GM15510 (cell line): ENCODE measurements around the gene EEF1AKMT3.

ENCODE experiments used
- POLR2A ChIP-seq: IDR thresholded peaks from 3 replicates; pipeline ENCODE4 v1.6.1; 2011; ENCODE audit warnings: borderline replicate concordance; ENCODE audit not compliant: insufficient read length; ENCODE audit errors: extremely low read depth

Gene EEF1AKMT3

DNA sequence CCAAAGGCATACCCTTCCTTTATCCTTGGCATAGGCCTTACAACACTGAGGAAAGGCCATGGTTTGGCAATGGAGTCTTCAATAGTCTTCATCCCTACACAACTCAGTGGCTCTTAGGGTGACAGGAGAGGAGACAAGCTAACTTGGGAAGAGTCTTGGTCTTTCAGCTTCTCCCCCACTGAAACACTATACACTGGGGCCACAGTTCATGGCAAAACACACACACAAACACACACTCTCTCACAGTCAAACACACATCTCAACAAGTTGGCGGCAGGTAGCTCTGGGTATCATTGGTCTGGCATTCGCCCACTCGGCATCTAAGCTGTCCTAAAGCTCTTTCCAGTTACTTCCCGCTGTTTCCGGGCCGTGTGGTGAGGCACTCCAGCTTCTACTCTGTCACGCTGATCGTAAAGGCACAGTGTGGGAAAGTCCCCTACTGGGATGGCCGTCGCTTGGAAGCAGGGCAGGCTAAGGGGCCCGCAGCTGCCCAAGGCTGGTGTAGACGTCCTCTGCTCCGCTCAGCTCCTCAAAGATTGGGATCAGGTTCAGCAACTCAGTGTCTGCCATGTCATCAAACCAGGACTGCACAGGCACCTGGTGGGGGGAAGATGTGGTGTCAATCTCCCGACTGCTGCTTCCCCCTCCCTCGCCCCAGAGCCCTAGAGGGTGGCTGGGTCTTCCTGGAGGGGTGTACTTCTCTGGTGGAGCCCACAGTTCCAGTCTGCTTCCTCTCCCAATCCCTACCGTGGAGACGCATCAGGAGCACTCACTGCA is 50.9 kb downstream of the EEF1AKMT3 start:
- TF ChIP-seq POLR2A = no peak

DNA sequence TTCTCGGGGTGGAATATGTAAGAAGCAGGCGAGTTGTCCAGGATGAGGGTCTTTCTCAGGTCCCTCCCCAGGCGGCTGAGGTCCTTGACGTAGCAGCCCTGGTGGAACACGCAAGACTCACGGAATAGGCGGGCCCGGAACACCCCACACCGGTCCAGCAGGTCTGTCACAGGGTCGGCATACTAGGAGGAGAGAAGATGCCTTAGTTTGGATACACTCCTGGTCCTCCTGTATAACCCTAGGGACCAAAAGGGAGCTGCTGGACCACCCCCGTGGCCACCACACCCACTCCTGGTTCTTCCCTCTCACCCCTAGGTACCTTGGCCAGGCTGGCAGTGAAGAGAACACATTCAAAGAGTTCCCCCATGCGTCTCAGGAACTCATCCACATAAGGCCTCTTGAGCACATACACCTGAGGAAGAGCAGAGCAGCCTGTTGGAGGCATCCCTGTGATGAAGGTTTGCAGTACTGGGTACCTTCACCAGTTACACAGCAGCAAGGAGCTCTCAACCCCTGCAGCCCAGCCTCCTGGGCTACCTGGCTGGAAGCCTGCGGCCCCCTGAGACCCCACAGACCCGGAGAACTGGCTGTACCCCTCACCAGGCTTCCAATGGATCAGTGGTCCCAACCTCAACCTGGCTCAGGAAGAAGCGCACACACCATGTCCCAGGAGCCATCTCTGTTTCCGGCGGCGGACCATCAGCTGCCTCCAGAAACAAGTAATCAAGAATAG is 51.7 kb downstream of the EEF1AKMT3 start:
- no peak for TF ChIP-seq POLR2A

DNA sequence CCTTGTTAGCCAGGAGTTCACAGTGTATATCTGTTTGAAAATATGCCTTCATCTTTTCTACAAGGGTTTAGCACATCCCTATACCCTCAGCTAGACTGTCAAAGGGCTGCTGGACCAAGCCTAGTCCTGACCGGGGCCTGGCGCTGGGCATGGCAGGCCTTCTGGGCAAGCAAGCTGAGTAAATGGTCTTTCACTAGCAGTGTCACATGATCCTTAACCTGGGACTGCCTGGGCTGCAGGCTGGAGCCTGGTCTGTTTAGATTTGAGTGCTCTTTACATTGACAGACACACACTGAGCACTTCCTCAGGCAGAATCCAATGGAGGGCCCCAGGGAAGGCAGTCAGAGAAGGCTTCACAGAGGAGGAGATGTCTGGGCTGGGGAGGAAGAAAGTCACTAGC is 53.0 kb downstream of the EEF1AKMT3 start:
- no peak for TF ChIP-seq POLR2A

DNA sequence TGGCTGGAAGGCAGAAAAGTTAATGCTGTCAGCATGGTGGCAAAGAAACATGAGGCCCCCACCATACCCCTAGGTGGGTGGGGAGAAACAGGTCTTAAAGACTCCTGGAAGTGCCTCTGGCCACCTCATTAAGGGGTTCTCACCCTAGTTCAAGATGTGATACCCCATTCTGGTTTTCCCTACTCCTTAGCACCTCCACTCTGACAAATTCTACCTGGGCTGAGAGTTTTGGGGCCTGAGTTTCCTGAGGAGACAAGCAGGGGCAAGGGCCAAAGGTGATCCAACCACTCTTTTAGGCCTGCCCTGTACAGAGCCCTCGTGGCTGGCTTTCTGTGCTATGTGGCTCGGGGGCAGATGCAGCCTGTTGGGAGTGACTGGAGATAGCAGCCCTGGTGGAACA is 54.0 kb downstream of the EEF1AKMT3 start:
- TF ChIP-seq POLR2A = no peak

DNA sequence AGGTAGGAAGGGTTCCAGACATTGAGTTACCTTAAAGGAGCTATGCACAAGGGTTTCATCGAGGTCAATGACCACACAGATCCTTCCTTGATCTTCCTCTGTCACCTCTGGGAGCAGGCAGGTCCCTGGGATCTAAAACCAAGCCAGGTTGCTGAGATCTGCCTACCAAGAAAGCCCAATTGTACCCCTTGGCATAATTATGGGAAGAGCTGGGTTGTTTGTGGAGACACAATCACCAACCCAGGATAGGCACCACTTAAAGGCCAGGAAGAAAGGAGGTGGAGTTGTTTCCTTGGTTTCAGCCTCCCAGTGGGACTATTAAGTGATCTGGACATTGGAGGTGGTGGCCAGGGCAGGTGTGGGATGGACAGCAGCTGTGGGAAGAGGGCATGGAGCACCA is 54.6 kb downstream of the EEF1AKMT3 start:
- TF ChIP-seq POLR2A = no peak

DNA sequence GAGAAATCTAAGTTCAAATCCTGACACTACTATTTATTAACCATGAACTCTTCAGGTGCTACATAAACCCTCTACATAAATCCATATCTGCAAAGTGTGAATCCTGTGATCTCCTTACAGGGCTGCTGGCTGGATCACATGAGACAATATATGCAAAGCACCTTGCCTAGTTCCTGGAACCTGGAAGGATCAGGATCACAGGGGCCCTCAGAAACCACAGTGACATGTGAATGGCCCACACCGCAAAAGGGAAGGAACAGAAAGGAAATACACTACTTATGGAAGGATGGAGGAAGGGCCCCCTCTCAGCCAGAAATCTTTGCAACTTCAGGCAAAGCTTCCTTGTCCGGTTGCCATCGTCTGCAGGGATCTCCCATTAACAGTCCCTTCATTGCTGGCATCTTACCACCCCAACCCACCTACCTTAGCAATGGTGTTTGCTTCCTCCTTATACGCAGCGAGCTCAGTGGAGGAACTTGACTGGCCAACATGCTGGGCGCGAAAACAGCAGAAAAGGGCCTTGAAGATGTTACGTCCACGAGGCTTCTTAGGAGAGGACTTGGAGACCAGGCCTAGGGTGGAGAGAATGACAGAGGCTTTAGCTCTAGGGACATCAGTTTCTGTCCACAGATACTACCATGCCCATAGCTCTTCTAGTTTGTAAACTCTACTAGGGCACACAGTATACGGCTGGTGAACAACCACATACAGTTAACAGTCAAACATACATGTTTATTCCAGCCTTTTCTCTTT is 56.8 kb downstream of the EEF1AKMT3 start:
- TF ChIP-seq POLR2A = no peak

DNA sequence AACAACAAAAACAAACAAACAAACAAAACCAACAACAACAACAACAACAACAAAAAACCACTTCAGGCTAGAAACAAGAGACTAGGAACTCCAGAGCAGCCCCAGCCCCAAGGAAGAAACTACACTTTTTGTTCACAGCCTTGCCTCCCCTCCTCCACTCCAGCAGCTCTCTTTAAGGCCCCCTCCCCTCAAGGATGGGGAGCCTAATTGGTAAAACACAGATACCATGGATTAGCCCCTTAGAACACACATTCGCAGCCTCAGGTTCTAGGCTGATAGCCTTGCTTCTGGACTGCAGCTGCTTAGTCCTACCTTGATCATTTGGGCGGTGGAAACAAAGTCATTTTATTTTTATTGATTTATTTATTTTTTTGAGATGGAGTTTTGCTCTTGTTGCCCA is 58.0 kb downstream of the EEF1AKMT3 start:
- TF ChIP-seq POLR2A = no peak
